Measurements from ENCODE around the gene TMPRSS13. TPM values are rescaled to one million over a fixed set of nuclear protein-coding genes. Genes with fewer than 3 reads are reported as not detected.

The TMPRSS13 gene
- total RNA-seq, 2 experiments from 2014 or later = 0.99 to 1.4 TPM

- Histone ChIP-seq H3K4me1 (ENCODE audit: insufficient read depth, low read length) (no peaks in the 10 kb centered on the region), H3K4me3 (ENCODE audit: low read length) (no peak overlapping the region), H3K9me3 (ENCODE audit: control insufficient read depth in 1 of 2, insufficient read depth in 1 of 2, low read length in 2 of 2) (no peaks in the 10 kb centered on the region), H3K36me3 (ENCODE audit: insufficient read depth, low read length) (no peaks in the 10 kb centered on the region), H3K27ac (ENCODE audit: low read depth in 1 of 2, low read length in 2 of 2) (no peak overlapping the region), H3K27me3 (ENCODE audit: control insufficient read depth in 1 of 2, insufficient read depth in 2 of 2, low read length in 2 of 2) (no peaks in the 10 kb centered on the region)
- TF ChIP-seq CTCF (IDR thresholded peaks at IDR 0.05) = no peak
- no peak for ATAC-seq (ENCODE audit: poor library complexity)
- DNase-seq = no peak
- ChIA-PET CTCF (interaction anchor here (1.2 to 1.6 kb wide), 2 partner anchors 23 to 128 kb away, joined by 5 to 8 read pairs; no protein-coding TSS in a partner anchor), POLR2A (no interaction called here)
- no peak overlapping the region for H3K27ac Mint-ChIP-seq
- no peak overlapping the region for H3K4me3 Mint-ChIP-seq
- no peaks in the 10 kb centered on the region for H3K9me3 Mint-ChIP-seq
- H3K4me1 Mint-ChIP-seq (ENCODE audit: low read depth) = peaks cover 9% of the 10 kb centered on the region
- H3K27me3 Mint-ChIP-seq = no peaks in the 10 kb centered on the region
- intact Hi-C loops (cut with DNase I, micrococcal nuclease) = no loop called here
- no peaks in the 10 kb centered on the region for H3K36me3 Mint-ChIP-seq (ENCODE audit: low read depth)
These were observed 5.4 kb downstream of the TMPRSS13 start for GRCh38 chr11:117923773-117924172.

GRCh38 chr11:117923275-117923674, 5.9 kb downstream of the TMPRSS13 start:
- no peaks in the 10 kb centered on the region for H3K36me3 Mint-ChIP-seq (ENCODE audit: low read depth)
- H3K27me3 Mint-ChIP-seq = no peaks in the 10 kb centered on the region
- DNase-seq (no peak), ATAC-seq (ENCODE audit: poor library complexity) (no peak)
- no peaks in the 10 kb centered on the region for H3K9me3 Mint-ChIP-seq
- H3K4me3 Mint-ChIP-seq = no peak overlapping the region
- no peaks in the 10 kb centered on the region for H3K9me3 ChIP-seq (ENCODE audit: control insufficient read depth in 1 of 2, insufficient read depth in 1 of 2, low read length in 2 of 2)
- peaks cover 4% of the 10 kb centered on the region for H3K4me1 Mint-ChIP-seq (ENCODE audit: low read depth)
- H3K4me3 ChIP-seq (ENCODE audit: low read length) = no peak overlapping the region
- no peak for TF ChIP-seq CTCF (IDR thresholded peaks at IDR 0.05)
- no peak overlapping the region for H3K27ac Mint-ChIP-seq
- ChIA-PET POLR2A (no interaction called here), CTCF (interaction anchor here (1.2 to 1.6 kb wide), 2 partner anchors 23 to 129 kb away, joined by 5 to 8 read pairs; no protein-coding TSS in a partner anchor)
- H3K36me3 ChIP-seq (ENCODE audit: insufficient read depth, low read length) = no peaks in the 10 kb centered on the region
- no peak overlapping the region for H3K27ac ChIP-seq (ENCODE audit: low read depth in 1 of 2, low read length in 2 of 2)
- H3K27me3 ChIP-seq (ENCODE audit: control insufficient read depth in 1 of 2, insufficient read depth in 2 of 2, low read length in 2 of 2) = no peaks in the 10 kb centered on the region
- intact Hi-C loops (cut with DNase I, micrococcal nuclease) = no loop called here
- no peaks in the 10 kb centered on the region for H3K4me1 ChIP-seq (ENCODE audit: insufficient read depth, low read length)

- Mint-ChIP-seq H3K4me3 (no peak overlapping the region), H3K27me3 (no peaks in the 10 kb centered on the region), H3K27ac (no peak overlapping the region), H3K36me3 (ENCODE audit: low read depth) (no peaks in the 10 kb centered on the region), H3K4me1 (ENCODE audit: low read depth) (no peaks in the 10 kb centered on the region), H3K9me3 (no peaks in the 10 kb centered on the region)
- CTCF ChIA-PET = no interaction called here
- Histone ChIP-seq H3K27ac (ENCODE audit: low read depth in 1 of 2, low read length in 2 of 2) (no peak overlapping the region), H3K4me3 (ENCODE audit: low read length) (no peak overlapping the region), H3K36me3 (ENCODE audit: insufficient read depth, low read length) (no peaks in the 10 kb centered on the region), H3K9me3 (ENCODE audit: control insufficient read depth in 1 of 2, insufficient read depth in 1 of 2, low read length in 2 of 2) (no peaks in the 10 kb centered on the region), H3K27me3 (ENCODE audit: control insufficient read depth in 1 of 2, insufficient read depth in 2 of 2, low read length in 2 of 2) (no peaks in the 10 kb centered on the region), H3K4me1 (ENCODE audit: insufficient read depth, low read length) (no peaks in the 10 kb centered on the region)
- ATAC-seq (ENCODE audit: poor library complexity) (no peak), DNase-seq (no peak)
- intact Hi-C loops (cut with DNase I, micrococcal nuclease) = no loop called here
- TF ChIP-seq CTCF (IDR thresholded peaks at IDR 0.05) = no peak
- POLR2A ChIA-PET = no interaction called here
These were observed 7.3 kb downstream of the TMPRSS13 start for GRCh38 chr11:117921893-117922292.
